ENCODE measurements around the gene TMEM11. TPM values are rescaled to one million over a fixed set of nuclear protein-coding genes. Genes with fewer than 3 reads are reported as not detected.
A peak's percentile ranks its signal among the peaks of the same experiment; 100 is the strongest.
"Not testable (repeated sequence)": the region's sequence is repeated elsewhere in the genome, so short reads cannot be mapped to it uniquely, and the experiment has no call there.

TMEM11 gene
- total and polyA plus RNA-seq, 7 donors, result 52.9 to 159 (median 78.4) TPM

- Histone ChIP-seq H3K36me3 (ENCODE audit: insufficient read depth in 1 of 2, low read depth in 1 of 2) (no peaks in the 10 kb centered on the region), H3K4me1 (peaks cover 16% of the 10 kb centered on the region), H3K27ac (no peak overlapping the region), H3K27me3 (ENCODE audit: insufficient read depth in 3 of 3, low read length in 2 of 3) (no peaks in the 10 kb centered on the region), H3K9me3 (no peaks in the 10 kb centered on the region), H3K4me3 (no peak overlapping the region)
- DNase-seq (no peak), ATAC-seq (no peak)
- intact Hi-C loops (cut with DNase I), result no loop called here
- TF ChIP-seq CTCF (IDR thresholded peaks at IDR 0.05), result no peak
- WGBS, 3 donors, result 59 to 76% (median 66%) methylated on average over 6 of the region's 6 CpGs
Observed at GRCh38 chr17:21231533-21231932, 17.6 kb upstream of the TMEM11 start.

- H3K9me3 ChIP-seq, result no peaks in the 10 kb centered on the region
- peak overlapping the region; percentile 46 for H3K27ac ChIP-seq
- no peak overlapping the region for H3K4me3 ChIP-seq
- no peaks in the 10 kb centered on the region for H3K27me3 ChIP-seq (ENCODE audit: insufficient read depth in 3 of 3, low read length in 2 of 3)
- no peaks in the 10 kb centered on the region for H3K36me3 ChIP-seq (ENCODE audit: insufficient read depth in 1 of 2, low read depth in 1 of 2)
- ATAC-seq, result peak; percentile 56 to 72 (median 68)
- intact Hi-C loops (cut with DNase I), result no loop called here
- no peak for DNase-seq
- H3K4me1 ChIP-seq, result peaks cover 16% of the 10 kb centered on the region
- WGBS, 3 donors, result 28 to 55% (median 42%) methylated on average over 2 of the region's 2 CpGs
- TF ChIP-seq CTCF (IDR thresholded peaks at IDR 0.05), result no peak
Observed at GRCh38 chr17:21228845-21229244, 14.9 kb upstream of the TMEM11 start.

DNA sequence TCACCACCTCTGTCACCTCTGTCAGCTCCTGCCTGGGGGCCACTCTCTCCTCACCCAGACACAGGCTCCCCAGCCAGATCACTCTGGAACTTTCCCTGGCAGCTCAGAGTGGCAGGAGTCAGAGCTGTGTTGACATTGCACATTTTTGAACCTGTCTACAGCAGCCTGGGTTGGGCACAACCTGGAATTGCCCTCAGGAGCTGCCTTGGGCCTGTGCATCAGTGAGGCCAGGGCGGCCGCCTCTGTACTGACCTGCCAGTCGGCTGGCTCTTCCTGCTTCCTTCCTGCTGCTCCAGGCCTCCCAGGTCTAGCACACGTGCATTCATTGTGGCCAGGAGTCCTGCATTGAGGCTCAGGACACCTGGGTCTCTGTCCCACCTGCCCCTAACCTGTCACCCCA, 14.2 kb upstream of the TMEM11 start:
- no peaks in the 10 kb centered on the region for H3K36me3 ChIP-seq (ENCODE audit: insufficient read depth in 1 of 2, low read depth in 1 of 2)
- peak overlapping the region; percentile 46 for H3K27ac ChIP-seq
- DNase-seq, result no peak
- no peak overlapping the region for H3K4me3 ChIP-seq
- WGBS, 3 donors, result 67 to 78% (median 71%) methylated on average over 4 of the region's 4 CpGs
- intact Hi-C loops (cut with DNase I), result no loop called here
- peak; percentile 21 to 43 (median 32) for ATAC-seq
- no peaks in the 10 kb centered on the region for H3K27me3 ChIP-seq (ENCODE audit: insufficient read depth in 3 of 3, low read length in 2 of 3)
- peaks cover 16% of the 10 kb centered on the region for H3K4me1 ChIP-seq
- no peaks in the 10 kb centered on the region for H3K9me3 ChIP-seq
- TF ChIP-seq CTCF (IDR thresholded peaks at IDR 0.05), result no peak

DNA sequence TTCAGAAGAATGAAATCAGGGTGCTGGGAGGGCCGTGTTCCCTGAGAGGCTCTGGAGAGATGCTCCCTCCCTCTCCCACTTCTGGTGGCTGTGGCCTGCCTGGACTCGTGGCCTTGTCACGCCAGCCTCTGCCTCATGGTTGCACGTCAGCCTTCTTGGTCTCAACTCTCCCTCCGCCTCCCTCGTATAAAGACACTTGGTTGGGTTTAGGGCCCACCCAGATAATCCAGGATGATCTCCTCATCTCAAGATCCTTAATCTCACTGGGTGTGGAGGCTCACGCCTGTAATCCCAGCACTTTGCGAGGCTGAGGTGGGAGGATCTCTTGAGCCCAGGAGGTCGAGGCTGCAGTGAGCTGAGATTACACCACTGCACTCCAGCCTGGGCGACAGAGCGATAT, 13.3 kb upstream of the TMEM11 start:
- H3K36me3 ChIP-seq (ENCODE audit: insufficient read depth in 1 of 2, low read depth in 1 of 2); H3K27ac ChIP-seq; H3K4me3 ChIP-seq; intact Hi-C loops (cut with DNase I); H3K27me3 ChIP-seq (ENCODE audit: insufficient read depth in 3 of 3, low read length in 2 of 3); ATAC-seq; DNase-seq; H3K9me3 ChIP-seq: not testable (repeated sequence)
- H3K4me1 ChIP-seq, result peaks cover 16% of the 10 kb centered on the region
- 86 to 88% (median 87%) methylated on average over 11 of the region's 11 CpGs for WGBS, 3 donors

DNA sequence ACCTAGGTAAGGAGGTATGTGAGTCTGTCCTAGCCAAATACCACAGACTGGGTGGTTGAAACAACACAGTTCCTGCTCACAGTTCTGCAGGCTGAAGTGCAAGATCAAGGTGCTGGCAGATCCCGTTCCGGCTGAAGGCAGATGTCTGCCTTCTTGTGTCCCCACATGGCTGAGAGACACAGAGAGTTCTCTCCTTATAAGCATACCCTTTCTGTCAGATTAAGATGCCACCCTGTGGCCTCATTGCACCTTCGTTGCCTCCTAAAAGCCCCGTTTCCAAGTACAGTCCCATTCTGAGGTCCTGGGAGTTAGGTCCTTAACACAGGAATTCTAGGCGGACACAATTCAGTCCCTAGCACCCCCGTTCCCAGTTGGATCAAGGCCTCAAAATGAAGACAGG, 9.1 kb upstream of the TMEM11 start:
- Histone ChIP-seq H3K4me1 (peaks cover 9% of the 10 kb centered on the region), H3K9me3 (no peaks in the 10 kb centered on the region), H3K27me3 (ENCODE audit: insufficient read depth in 3 of 3, low read length in 2 of 3) (no peaks in the 10 kb centered on the region), H3K27ac (no peak overlapping the region), H3K36me3 (ENCODE audit: insufficient read depth in 1 of 2, low read depth in 1 of 2) (peaks cover 0 to 17% of the 10 kb centered on the region in 2 donors), H3K4me3 (no peak overlapping the region)
- intact Hi-C loops (cut with DNase I), result no loop called here
- ATAC-seq (peak in 3 of 4 donors; percentile 33 to 72 (median 53)), DNase-seq (no peak)
- WGBS, 3 donors, result 63 to 89% (median 70%) methylated on average over 6 of the region's 6 CpGs
- TF ChIP-seq CTCF (IDR thresholded peaks at IDR 0.05), result no peak
